IPS-18c (cell line): ENCODE data around the gene NACA2.
"Not testable (repeated sequence)": the region's sequence is repeated elsewhere in the genome, so short reads cannot be mapped to it uniquely, and the experiment has no call there.

Source experiments
- H3K4me3 ChIP-seq: 2 replicates; pipeline ENCODE4 v1.7.0; 2013; ENCODE audit warnings: low read depth, mild to moderate bottlenecking, low read length, moderate library complexity; ENCODE audit not compliant: insufficient read depth
- H3K9me3 ChIP-seq: one replicate; pipeline ENCODE4 v1.6.1; 2013; ENCODE audit warnings: mild to moderate bottlenecking, low read length, moderate library complexity; ENCODE audit not compliant: control insufficient read depth, insufficient read depth

NACA2 gene

DNA sequence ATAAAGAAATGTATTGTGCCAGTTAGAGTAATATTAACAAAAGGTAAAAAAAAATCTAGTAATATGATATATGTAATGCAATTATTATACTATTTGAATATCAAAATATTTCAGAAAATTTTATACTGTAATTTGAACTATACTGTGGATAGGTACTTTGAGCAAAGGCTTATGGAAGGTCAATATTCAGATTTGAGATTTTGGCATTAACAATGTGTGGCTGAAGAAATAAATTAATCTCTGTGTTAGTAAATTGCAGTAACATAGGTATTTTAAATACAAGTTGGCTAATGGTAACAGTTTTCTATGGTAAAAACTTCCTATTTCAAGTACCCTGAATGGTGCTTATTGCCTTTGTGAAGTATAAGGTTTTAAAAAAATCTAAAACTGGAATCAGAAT lies 23.2 kb upstream of the NACA2 start:
- H3K4me3 ChIP-seq: no peak overlapping the region
- H3K9me3 ChIP-seq: no peaks in the 10 kb centered on the region

DNA sequence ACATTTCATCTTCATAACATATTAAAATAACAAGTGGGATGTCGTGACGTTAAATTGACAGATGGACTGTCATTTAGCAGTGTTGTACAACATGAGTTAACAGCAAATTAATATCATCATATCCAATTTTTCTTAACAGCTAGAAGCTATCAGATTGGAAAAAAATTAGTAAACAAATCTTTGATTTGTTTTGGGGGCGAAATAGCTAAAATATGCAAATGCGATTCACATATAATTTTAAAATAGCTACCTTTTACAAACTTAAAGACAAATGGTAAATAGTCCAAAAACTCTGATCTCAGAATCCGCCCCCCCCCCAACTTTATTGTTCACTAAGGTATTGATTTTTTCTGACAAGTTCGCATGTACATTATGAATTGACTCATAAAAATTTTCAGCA lies 20.3 kb upstream of the NACA2 start:
- Histone ChIP-seq H3K4me3 (no peak overlapping the region), H3K9me3 (no peaks in the 10 kb centered on the region)

DNA sequence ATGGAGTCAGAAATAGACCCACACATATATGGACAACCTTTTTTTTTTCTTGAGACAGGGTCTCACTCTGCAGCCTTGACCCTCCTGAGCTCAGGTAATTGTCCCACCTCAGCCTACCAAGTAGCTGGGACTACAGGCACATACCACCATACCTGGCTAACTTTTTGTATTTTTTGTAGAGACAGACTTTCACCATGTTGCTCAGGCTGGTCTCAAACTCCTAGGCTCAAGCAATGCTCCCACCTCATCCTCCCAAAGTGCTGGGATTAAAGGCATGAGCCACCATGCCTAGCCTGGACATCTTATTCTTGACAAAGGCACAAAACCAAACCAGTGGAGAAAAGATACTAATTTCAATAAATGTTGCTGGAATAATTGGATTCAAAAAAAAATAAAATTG lies 14.7 kb upstream of the NACA2 start:
- no peaks in the 10 kb centered on the region for H3K9me3 ChIP-seq
- no peak overlapping the region for H3K4me3 ChIP-seq

DNA sequence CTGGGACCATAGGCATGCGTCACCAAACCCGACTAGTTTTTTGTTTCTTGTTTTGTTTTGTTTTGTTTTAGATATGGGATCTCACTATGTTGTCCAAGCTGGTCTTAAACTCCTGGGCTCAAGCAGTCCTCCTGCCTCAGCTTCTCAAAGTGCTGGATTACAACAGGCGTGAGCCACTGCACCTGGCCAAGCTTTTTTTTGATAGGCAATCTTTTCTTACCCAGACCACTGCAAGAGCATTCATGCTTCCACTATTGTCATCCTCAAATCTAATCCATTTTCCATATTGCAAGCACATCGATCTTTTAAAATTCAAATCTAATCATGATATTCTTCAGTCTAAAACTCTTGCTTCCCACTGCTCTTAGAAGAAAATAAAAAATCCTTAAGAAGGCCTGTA lies 10.3 kb upstream of the NACA2 start:
- H3K4me3 ChIP-seq: no peak overlapping the region
- H3K9me3 ChIP-seq: no peaks in the 10 kb centered on the region

DNA sequence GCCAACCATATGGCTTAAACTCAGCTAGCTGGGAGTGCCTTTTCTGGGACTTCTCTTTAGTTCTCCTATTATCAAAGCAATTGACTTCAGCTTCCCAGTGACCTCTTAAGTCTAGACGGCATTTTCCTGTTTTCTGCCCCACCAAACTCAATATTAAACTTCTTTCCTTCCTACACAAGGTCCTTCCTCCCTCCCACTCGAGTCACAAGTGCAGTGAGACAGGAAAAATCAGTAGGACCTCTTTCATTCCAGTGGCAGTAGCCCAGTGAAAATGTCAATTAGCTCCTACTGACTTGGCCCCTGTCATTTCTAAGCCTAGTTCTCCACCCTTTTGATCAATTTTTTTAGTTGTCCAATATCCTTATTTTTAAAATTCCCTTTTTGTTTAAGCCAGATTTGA lies 9.6 kb upstream of the NACA2 start:
- Histone ChIP-seq H3K9me3 (no peaks in the 10 kb centered on the region), H3K4me3 (no peak overlapping the region)

DNA sequence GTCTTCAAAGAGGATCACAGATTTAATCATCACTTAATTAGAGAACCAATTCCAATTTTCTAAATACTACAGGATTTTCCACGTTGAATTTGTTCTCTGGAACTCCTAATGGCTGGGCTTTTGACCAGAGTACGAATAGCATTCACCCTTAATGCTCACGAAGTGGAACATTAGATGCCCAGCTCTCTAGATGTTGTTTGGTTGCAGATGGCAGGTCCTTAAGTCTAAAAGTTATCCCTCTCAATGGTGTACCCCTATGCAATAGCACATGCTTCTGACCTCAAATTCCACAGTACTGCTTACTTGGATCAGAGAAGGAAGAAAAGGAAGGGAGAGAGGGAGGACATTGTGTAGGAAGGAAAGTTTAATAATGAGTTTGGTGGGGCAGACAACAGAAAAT lies 8.6 kb upstream of the NACA2 start:
- Histone ChIP-seq H3K4me3 (no peak overlapping the region), H3K9me3 (no peaks in the 10 kb centered on the region)

DNA sequence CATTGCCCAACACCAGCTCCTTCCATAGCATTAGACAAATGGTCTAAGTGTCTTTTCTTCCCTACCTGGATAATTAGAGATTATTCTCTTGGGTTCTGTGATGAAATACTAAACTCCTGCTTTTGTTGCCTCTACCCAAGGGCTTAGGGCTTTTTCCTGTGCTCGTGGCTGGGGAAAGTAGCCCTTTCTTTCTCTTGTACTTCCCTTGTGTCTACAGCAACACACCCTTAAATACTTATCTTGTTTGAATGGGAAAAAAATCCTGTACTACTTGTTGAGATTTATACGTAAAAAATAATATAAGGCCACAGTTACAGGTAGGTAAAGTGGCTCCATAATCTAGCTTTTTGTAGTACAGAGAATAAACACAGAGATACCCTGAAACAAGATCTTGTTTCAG lies 7.0 kb upstream of the NACA2 start:
- no peak overlapping the region for H3K4me3 ChIP-seq
- no peaks in the 10 kb centered on the region for H3K9me3 ChIP-seq

DNA sequence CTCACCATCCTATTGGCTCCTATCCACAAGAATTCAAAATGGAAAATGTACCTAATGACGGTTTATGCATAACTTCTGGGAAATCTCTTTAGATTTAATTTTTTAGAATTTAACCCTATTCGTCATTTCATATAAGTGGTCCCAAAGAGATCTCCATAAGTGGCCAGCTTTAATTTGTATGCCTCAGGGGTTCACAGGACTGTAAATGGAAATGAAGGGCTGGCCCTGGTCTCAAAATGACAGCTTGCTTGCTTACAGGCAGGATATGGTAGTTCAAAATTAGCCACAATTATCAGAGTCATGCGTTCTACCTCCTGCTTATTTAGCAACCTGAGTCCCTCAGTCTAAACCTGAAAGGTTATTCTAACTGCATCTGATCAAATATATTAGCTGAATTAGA lies 6.6 kb upstream of the NACA2 start:
- no peaks in the 10 kb centered on the region for H3K9me3 ChIP-seq

DNA sequence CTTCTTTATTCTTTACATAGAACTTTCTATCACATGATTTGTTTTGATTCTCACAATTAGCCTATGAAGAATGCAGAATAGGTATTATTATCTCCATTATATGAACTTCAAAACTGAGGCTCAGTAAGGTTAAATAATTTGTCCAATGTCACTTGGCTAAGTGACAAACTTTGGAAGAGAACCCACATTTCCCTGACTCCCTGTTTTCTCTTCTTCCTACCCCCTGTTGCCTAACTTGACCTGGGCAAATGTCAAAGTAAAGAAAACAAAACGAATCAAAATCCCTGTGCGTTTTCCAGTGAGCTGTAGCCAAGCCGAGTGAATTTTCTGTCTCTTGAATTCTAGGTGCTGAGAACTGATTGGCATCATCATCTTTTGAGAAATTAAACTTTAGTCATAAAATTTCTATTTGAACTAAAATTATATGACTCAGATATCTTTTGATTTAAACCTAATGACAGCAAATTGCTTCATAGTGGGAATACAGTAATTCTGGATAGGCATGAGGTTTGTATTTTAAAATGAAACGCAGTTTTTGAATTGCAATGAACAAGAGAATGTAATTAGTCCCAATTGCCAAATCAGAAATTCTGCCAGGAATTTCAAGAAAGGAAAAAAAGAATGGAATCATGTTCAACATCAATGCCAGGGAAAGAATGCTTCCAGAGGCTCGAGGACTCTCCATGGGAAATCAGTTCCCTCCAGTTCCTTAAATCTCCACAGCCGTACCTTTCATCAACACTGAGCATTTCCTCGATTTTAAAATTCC lies 4.6 kb upstream of the NACA2 start:
- Histone ChIP-seq H3K4me3 (no peak overlapping the region), H3K9me3 (no peaks in the 10 kb centered on the region)

More for the DNA sequence above, 6.6 kb upstream of the NACA2 start:
- H3K4me3 ChIP-seq: no peak overlapping the region

DNA sequence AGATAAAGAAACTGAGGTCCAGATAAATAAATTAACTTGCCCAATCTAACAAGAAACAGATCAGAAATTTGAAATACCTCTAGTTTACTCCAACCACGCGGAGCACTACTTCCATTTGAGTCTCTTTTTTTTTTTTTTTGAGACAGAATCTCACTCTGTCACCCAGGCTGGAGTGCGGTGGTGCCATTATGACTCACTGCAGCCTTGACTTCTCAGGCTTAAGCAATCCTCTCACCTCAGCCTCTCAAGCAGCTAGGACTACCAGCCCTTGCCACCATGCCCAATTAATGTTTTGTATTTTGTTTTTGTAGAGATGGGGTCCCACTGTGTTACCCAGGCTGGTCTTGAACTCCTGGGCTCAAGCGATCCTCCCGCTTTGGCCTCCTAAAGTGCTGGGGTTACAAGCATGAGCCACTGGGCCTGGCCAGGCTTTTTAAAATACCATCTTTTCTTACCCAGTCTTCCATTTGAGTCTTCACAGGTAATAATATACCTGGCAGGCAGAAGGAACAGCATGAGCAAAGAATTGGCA lies 3.3 kb upstream of the NACA2 start:
- Histone ChIP-seq H3K9me3 (no peaks in the 10 kb centered on the region), H3K4me3 (no peak overlapping the region)

DNA sequence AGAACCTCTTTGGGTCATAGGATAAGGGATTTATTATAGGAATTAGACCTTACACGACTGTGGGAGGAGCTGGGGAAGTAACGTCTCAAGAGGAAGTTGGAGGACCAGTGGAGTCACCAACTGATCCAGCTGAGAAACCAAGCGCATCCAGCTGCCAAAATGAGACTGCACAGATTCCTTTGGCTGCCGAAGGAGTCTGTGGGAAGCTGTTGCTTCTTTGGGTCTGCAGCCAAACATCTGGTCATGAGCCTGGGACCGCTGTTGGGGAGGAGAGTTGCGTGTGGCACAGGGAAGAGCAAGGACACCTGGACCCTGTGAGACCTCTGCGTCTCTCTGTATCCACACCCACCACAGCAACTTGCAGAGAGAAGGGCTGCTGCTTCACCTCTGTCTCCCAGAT lies 2.4 kb upstream of the NACA2 start:
- Histone ChIP-seq H3K9me3 (no peaks in the 10 kb centered on the region), H3K4me3 (no peak overlapping the region)

DNA sequence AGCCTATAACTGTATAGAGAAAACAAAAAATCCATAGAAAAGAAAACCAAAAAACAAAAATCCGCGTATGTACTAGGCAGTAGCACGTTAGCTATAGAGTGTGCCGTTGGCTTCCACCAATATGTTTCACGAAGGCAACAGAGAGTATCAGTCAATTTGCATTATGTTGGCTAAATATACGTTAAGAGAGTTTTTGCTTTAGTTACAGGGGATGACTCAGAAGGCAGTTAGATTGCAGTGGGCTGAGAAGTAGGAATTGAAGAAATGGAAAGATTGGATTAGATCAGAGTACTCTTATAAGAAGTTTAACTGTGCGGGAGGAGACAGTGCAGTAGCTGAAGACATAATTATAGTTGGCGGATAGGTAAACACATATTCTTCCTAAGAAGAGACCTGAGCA lies 911 bp upstream of the NACA2 start:
- no peaks in the 10 kb centered on the region for H3K9me3 ChIP-seq
- no peak overlapping the region for H3K4me3 ChIP-seq

DNA sequence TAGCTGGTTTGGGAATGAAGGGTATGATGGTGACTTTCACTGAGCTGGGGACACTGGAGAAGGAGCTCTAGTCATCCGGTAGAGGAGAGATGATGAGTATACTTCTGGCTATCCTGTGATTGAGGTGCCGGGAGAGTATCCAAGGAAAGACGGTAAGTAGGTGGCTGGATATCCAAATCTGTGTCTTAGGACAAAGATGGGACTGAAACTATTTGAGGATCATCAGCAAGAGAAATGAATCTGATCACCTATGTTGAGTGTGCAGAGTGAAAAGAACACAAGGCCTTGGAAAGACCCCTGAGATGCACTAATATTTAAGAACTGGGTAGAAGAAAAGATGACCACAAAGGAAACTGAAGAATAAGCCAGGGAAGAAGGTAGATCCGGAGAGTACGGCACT lies 1.0 kb downstream of the NACA2 start:
- H3K4me3 ChIP-seq: no peak overlapping the region
- no peaks in the 10 kb centered on the region for H3K9me3 ChIP-seq

DNA sequence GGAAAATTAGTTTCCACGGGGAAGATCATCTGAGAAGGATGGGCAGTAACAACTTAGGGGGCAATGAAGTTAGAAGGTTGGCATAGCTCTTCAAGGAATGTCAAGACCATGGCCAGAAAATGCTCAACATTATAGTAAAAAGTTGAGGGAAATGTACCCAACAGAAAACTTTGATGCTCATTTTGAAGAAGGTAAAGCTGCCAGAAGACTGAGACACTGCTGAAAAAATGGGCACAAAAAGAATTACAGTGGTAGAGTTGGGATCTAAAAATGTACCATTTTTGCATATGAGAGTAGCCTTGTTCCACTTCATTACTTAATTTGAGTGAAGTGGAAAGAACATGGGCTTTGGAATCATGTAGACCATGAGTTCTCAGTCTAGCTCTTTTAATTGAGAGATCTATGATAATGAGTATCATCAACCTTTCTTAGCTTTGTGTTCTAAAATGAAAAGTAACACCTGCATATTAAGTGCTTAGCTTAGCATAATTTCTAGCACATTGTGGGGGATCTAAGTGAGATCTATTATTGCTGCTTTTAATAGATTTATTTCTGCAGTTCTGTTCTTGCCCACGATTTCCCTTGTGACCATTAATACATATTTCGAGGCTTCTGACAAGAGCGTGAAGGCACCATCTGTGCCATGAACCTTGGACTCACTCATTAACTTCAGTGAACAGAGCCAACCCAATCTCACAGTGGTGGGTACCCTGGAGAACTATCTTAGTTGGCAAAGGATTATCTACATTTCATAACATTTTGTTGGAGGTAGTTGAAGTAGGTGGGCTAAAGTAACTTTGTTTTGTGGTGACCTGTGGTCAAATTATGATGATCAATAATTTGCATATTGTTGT lies 3.0 kb downstream of the NACA2 start:
- Histone ChIP-seq H3K9me3 (no peaks in the 10 kb centered on the region), H3K4me3 (no peak overlapping the region)

DNA sequence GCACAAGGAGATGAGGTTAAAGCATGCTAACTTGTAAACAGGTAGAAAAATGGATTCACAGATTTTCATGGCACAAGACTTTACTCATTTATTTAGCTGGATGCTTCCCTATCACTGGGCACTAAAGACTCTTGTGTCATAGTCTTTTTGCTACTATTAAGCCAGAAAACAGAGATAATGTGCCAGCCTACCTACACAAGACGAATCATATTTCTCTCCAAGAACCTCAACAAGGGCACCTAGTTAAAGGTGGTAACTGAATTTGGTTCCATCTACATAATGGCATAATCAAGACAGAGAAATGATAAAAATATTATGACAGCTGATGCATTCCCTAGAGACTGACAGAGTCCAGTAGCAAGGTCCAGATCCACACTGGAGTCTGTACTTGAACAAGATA lies 3.8 kb downstream of the NACA2 start:
- Histone ChIP-seq H3K9me3 (no peaks in the 10 kb centered on the region), H3K4me3 (no peak overlapping the region)

DNA sequence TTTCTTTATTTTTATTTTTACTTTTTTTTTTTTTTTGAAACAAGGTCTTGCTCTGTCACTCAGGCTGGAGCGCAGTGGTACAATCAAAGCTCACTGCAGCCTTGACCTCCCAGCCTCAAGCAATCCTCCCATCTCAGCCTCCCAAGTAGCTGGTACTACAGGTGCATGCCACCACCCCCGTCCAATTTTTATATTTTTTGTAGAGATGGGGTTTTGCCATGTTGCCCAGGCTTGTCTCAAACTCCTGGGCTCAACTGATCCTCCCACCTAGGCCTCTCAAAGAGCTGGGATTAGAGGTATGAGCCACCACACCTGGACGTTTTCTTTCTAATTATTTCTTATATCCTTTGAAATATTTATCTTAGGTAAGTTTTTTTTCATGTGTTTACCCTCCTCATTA lies 4.4 kb downstream of the NACA2 start:
- H3K4me3 ChIP-seq, H3K9me3 ChIP-seq: not testable (repeated sequence)

DNA sequence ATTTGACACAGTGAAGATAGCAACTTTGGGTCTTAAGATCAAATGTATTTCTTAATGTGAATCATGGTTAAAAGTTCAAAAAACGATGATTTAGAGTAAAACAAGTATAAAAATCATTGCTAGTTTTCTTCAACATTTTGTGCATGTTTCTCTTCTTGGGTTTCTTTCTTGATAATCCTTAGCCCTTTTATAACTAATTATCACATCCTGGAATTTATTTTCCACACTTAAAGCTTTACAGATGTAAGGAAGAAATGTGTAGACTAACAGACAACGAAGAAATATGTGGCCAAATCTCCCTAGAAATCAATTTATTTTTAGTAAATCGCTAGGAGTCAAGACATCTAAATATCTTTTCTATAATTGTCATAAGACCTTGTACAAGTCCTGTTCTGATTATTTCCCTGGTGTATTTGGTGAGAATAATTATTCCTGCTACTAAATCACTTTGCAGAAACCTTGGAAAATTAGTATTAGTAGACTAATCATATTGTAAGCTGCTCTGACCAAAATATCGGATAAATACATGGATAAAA lies 4.9 kb downstream of the NACA2 start:
- no peak overlapping the region for H3K4me3 ChIP-seq
- no peaks in the 10 kb centered on the region for H3K9me3 ChIP-seq

DNA sequence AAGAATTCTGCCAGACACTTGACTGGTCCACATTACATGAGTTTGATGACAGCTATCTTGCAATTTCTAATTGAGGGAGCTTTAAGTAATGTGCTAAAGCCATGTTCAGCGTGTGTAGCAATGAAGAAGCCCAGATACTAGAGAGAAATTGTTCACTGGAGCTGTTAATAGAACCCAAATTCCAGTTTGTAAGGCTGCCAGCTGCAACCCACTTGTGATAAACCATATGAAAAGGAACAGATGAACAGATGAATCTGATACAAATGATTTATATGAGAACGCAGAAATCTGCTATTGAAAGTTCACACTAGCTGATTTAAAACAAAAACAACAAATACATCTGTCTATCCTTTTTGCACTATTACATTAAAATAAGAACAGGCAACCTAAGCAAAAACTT lies 6.2 kb downstream of the NACA2 start:
- Histone ChIP-seq H3K9me3 (no peaks in the 10 kb centered on the region), H3K4me3 (no peak overlapping the region)
